HG02852 (cell line): ENCODE results near the gene CT45A8.
"Not testable (repeated sequence)": the region's sequence is repeated elsewhere in the genome, so short reads cannot be mapped to it uniquely, and the experiment has no call there.

Experiments
- ATAC-seq: cut with Tn5 transposase; IDR thresholded peaks from one replicate; pipeline ENCODE4 v1.9.1; 2021; ENCODE audit warnings: mild to moderate bottlenecking, moderate library complexity; ENCODE audit not compliant: unreplicated experiment

Gene CT45A8

GRCh38 chrX:135854438-135854837 lies at the start of gene CT45A8:
CT45A8 (minus strand) TSS chrX:135854538; CDS start chrX:135850783, 3,755 bp downstream.
- not testable (repeated sequence) for ATAC-seq

GRCh38 chrX:135893294-135893817 lies 39.0 kb upstream of the CT45A8 start, which contains the start of the genes CT45A10 and SAGE1:
CT45A10 (minus strand) TSS chrX:135893444; CDS start chrX:135885344, 8,100 bp downstream.
SAGE1 (plus strand) TSS chrX:135893716; CDS start chrX:135896243, 2,527 bp downstream.
- ATAC-seq: no peak

- ATAC-seq: no peak
Observed at GRCh38 chrX:135892781-135893180, 38.4 kb upstream of the CT45A8 start.

- no peak for ATAC-seq
Observed at GRCh38 chrX:135890087-135890585, 35.8 kb upstream of the CT45A8 start.

GRCh38 chrX:135888976-135889375 lies 34.6 kb upstream of the CT45A8 start:
- not testable (repeated sequence) for ATAC-seq

GRCh38 chrX:135888230-135888629 lies 33.9 kb upstream of the CT45A8 start:
- ATAC-seq: not testable (repeated sequence)

- not testable (repeated sequence) for ATAC-seq
Observed at GRCh38 chrX:135882741-135883140, 28.4 kb upstream of the CT45A8 start.

GRCh38 chrX:135871712-135872111 lies 17.4 kb upstream of the CT45A8 start, which contains the start of gene CT45A9:
CT45A9 (minus strand) TSS chrX:135871812; CDS start chrX:135868061, 3,751 bp downstream.
- ATAC-seq: not testable (repeated sequence)

GRCh38 chrX:135837180-135837579 lies 17.2 kb downstream of the CT45A8 start, which contains the start of gene CT45A7:
CT45A7 (minus strand) TSS chrX:135837280; CDS start chrX:135833533, 3,747 bp downstream.
- ATAC-seq: not testable (repeated sequence)

GRCh38 chrX:135819912-135820311 lies 34.4 kb downstream of the CT45A8 start, which contains the start of gene CT45A2:
CT45A2 (minus strand) TSS chrX:135820012; CDS start chrX:135816265, 3,747 bp downstream.
- not testable (repeated sequence) for ATAC-seq

GRCh38 chrX:135802687-135803086 lies 51.7 kb downstream of the CT45A8 start, which contains the start of gene CT45A6:
CT45A6 (minus strand) TSS chrX:135802787; CDS start chrX:135798993, 3,794 bp downstream.
- not testable (repeated sequence) for ATAC-seq
